K562 (cell line): Measurements from ENCODE around the gene ZFP62. TPM values are rescaled to one million over a fixed set of nuclear protein-coding genes. Genes with fewer than 3 reads are reported as not detected.

Experiments
- ARID1B ChIP-seq: fragments of 450-650 bp; IDR thresholded peaks from 2 replicates; pipeline ENCODE4 v1.6.1; 2016; ENCODE audit warnings: antibody characterized with exemption, mild to moderate bottlenecking, inconsistent platforms
- ATF7 ChIP-seq: fragments of 450-650 bp; IDR thresholded peaks from 2 replicates; pipeline ENCODE4 v1.7.1; 2014; ENCODE audit warnings: mild to moderate bottlenecking, moderate library complexity
- CBX1 ChIP-seq: sonication (generic); IDR thresholded peaks from 2 replicates; pipeline ENCODE4 v1.6.1; 2016; ENCODE audit warnings: antibody characterized with exemption, low read depth, mild to moderate bottlenecking
- DPF2 ChIP-seq: fragments of 450-650 bp; IDR thresholded peaks from 2 replicates; pipeline ENCODE4 v1.6.1; 2016
- GMEB1 ChIP-seq: fragments of 250-450 bp; sonication (Bioruptor Pico); IDR thresholded peaks from 2 replicates; pipeline ENCODE4 v1.4.0; 2020; ENCODE audit warnings: mild to moderate bottlenecking
- HIVEP1 ChIP-seq: fragments of 250-450 bp; sonication (Bioruptor Pico); IDR thresholded peaks from 2 replicates; pipeline ENCODE4 v1.4.0; 2020; ENCODE audit warnings: mild to moderate bottlenecking
- KLF6 ChIP-seq: fragments of 250-450 bp; sonication (Bioruptor Pico); IDR thresholded peaks from 2 replicates; pipeline ENCODE4 v1.4.0; 2020; ENCODE audit warnings: mild to moderate bottlenecking, moderate library complexity, borderline replicate concordance
- NFE2L1 ChIP-seq: fragments of 450-650 bp; IDR thresholded peaks from 2 replicates; pipeline ENCODE4 v1.6.1; 2016; ENCODE audit warnings: missing genetic modification characterization, low read depth, mild to moderate bottlenecking, missing compliant biosample characterization, moderate library complexity, borderline replicate concordance
- NKRF ChIP-seq: fragments of 450-650 bp; IDR thresholded peaks from 2 replicates; pipeline ENCODE4 v1.6.1; 2016; ENCODE audit warnings: borderline replicate concordance
- NR1H2 ChIP-seq: sonication (generic); formaldehyde crosslinking; IDR thresholded peaks from 2 replicates; pipeline ENCODE4 v1.4.0; 2020; ENCODE audit warnings: mild to moderate bottlenecking, missing genetic modification reagents
- POLR2AphosphoS5 ChIP-seq: IDR thresholded peaks from 2 replicates; pipeline ENCODE4 v1.6.1; 2011; ENCODE audit warnings: mild to moderate bottlenecking, low read depth, low read length, moderate library complexity; ENCODE audit not compliant: control insufficient read depth, insufficient read depth
- RAD51 ChIP-seq: fragments of 450-650 bp; IDR thresholded peaks from 2 replicates; pipeline ENCODE4 v1.7.1; 2016; ENCODE audit warnings: low read depth, mild to moderate bottlenecking, borderline replicate concordance
- RFX5 ChIP-seq: IDR thresholded peaks from 2 replicates; pipeline ENCODE4 v1.6.1; 2011; ENCODE audit warnings: low read depth, mild to moderate bottlenecking, improper control_type of control experiment, low read length
- SAFB2 ChIP-seq: fragments of 200-400 bp; formaldehyde crosslinking; IDR thresholded peaks from 2 replicates; pipeline ENCODE4 v1.6.1; 2018; ENCODE audit warnings: borderline replicate concordance, low read length, low read depth, moderate library complexity; ENCODE audit not compliant: severe bottlenecking
- SOX6 ChIP-seq: fragments of 450-650 bp; IDR thresholded peaks from 2 replicates; pipeline ENCODE4 v1.6.1; 2014; ENCODE audit warnings: mild to moderate bottlenecking
- SREBF1 ChIP-seq: fragments of 150-350 bp; IDR thresholded peaks from 2 replicates; pipeline ENCODE4 v1.6.1; 2014; ENCODE audit warnings: antibody characterized with exemption, low read depth, low read length, borderline replicate concordance
- TFAP4 ChIP-seq: sonication (generic); formaldehyde crosslinking; IDR thresholded peaks from 2 replicates; pipeline ENCODE4 v1.8.0; 2022; ENCODE audit warnings: missing genetic modification reagents, mild to moderate bottlenecking, moderate library complexity, borderline replicate concordance
- THAP12 ChIP-seq: fragments of 250-450 bp; sonication (Bioruptor Pico); IDR thresholded peaks from 2 replicates; pipeline ENCODE4 v1.9.0; 2021; ENCODE audit warnings: mild to moderate bottlenecking, inconsistent platforms
- ZNF699 ChIP-seq: fragments of 250-450 bp; sonication (Bioruptor Pico); IDR thresholded peaks from 2 replicates; pipeline ENCODE4 v1.8.0; 2021; ENCODE audit warnings: mild to moderate bottlenecking, moderate library complexity; ENCODE audit not compliant: insufficient replicate concordance
- polyA plus RNA-seq, 8 experiments: library from polyadenylated mRNA; depleted of rRNA in 4 of 8; stranded (reverse) in 5 of 8; unstranded in 3 of 8; fragments of >200 nt; fragmentation: Nextera tagmentation in 2 of 8; fragmentation: Illumina TruSeq in 1 of 8; extraction: Ambion mirVana in 2 of 8; extraction: Trizol in 1 of 8; gene quantifications; 2 replicates each; pipeline versions ENCODE4 v1.2.1 to v1.2.3, GENCODE V29; 2011 to 2014; ENCODE audit warnings: inconsistent platforms in 1 of 8, missing spikeins in 1 of 8
- total RNA-seq, 7 experiments: library from RNA; depleted of rRNA in 6 of 7; stranded (reverse); fragments of >200 nt in 6 of 7; fragmentation: Illumina TruSeq in 2 of 7; extraction: Trizol in 2 of 7; gene quantifications; 2 replicates each; pipeline versions ENCODE4 v1.2.1 to v1.2.3, GENCODE V29; 2011 to 2021; ENCODE audit warnings: low replicate concordance in 1 of 7

The ZFP62 gene
- total and polyA plus RNA-seq, 9 of the 15 experiments (the other 6 are each of a cell fraction or from before 2014, with no cell fraction given), result 12.2 to 37.5 (median 25.0) TPM

- TF ChIP-seq THAP12, result no peak
- TF ChIP-seq SOX6, result peak; percentile 25; the same call in 1 of the 2 replicates
- TF ChIP-seq ATF7, result peak; percentile 25; the same call in 1 of the 2 replicates
- peak; percentile 16; the same call in 1 of the 2 replicates for TF ChIP-seq KLF6 (CRISPR knock-in tag)
- 0 out of 2 replicates have a peak, but pooled peaks have one; percentile 18 for TF ChIP-seq DPF2
- TF ChIP-seq NKRF, result no peak; the same call in 1 of the 2 replicates
- TF ChIP-seq NFE2L1, result no peak
- TF ChIP-seq RFX5, result no peak
- peak; percentile 64 for TF ChIP-seq TFAP4 (CRISPR knock-in tag)
- TF ChIP-seq POLR2AphosphoS5, result no peak
- no peak for TF ChIP-seq NR1H2 (CRISPR knock-in tag)
- TF ChIP-seq ARID1B, result no peak
- no peak for TF ChIP-seq SAFB2
- peak; percentile 58 for TF ChIP-seq RAD51
- TF ChIP-seq CBX1, result no peak; the same call in 1 of the 2 replicates
- TF ChIP-seq SREBF1, result no peak
- no peak for TF ChIP-seq HIVEP1
- TF ChIP-seq ZNF699 (CRISPR knock-in tag), result no peak
- 0 out of 2 replicates have a peak, but pooled peaks have one; percentile 5 for TF ChIP-seq GMEB1 (CRISPR knock-in tag)
Measured at GRCh38 chr5:180830253-180831138, 30.6 kb downstream of the ZFP62 start (continued).
